ENCODE results near the gene ERC2.

Gene ERC2

GRCh38 chr3:56164436-56164835, 303.8 kb downstream of the ERC2 start:
- no peak for DNase-seq

DNA sequence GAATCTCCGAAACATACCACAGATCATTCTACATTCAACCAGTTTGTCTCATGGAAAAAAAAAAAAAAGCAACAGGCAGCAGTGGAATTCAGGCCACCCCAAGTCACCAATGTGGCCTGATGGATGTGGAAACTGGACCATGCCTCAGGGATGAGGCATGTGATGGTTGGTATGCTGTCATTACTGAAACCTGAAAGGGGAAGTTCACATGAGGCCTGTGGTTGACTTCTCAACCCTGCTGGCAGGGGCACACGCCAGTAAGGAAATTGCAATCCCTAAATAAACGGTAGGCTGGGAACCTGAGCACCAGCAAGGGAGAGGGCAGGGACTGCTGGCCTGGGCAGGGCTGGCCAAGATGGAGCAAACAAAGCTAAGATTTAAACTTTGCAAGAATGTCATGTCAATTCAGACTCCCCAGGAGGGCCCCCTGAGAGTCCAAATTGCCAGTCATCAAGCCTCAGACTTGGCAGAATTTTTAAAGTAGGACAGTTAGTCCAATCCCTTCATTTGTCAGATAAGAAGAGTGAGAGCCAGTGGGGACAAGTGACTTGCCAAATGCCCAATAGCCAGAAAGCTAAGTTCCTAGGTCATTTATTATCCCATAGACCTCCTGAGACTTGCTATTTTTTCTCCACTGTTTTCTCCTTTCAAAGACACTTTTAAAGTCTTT, 310.4 kb downstream of the ERC2 start:
- no peak for DNase-seq

DNA sequence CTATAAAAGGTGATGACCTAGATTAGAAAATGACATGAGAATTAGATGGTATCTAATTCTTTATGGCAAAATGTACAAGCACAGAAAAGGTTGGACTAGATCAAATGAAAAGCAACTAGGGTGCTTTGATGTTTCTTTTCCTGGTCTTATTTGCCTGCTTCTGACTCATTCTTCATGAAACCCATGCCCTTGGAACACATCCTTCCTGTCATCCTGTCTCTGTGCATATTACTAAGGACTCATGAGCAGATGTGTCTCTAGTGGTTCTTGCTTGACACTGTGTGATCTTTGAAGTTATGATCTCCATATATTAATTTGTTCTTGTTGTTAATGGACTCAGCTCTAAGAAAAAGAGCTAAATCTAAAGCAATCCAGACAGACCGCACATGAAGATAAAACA, 314.0 kb downstream of the ERC2 start:
- no peak for DNase-seq

GRCh38 chr3:56147354-56147753, 320.9 kb downstream of the ERC2 start:
- no peak for DNase-seq

GRCh38 chr3:56145410-56145809, 322.9 kb downstream of the ERC2 start:
- no peak for DNase-seq

- DNase-seq = no peak
These were observed 323.5 kb downstream of the ERC2 start for GRCh38 chr3:56144805-56145204.

- no peak for DNase-seq
These were observed 330.9 kb downstream of the ERC2 start for GRCh38 chr3:56137415-56137814.

DNA sequence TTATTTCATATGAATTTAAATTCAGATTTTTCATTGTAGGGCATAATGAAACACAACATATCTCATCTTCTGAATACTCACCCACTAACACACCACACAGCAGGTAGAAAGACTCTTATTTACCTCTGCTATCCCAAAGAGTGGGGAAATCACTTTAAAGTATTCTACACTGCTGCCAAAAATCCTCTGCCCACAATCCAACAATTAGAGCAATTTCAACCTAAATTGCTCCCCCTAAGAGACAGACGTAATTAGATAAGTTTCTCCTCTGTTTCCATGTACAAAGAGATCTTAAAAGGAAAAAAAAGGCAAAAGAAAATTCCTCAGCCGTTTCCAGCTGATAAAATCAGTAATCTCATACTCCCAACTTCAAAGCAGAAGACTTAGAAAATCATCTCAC, 331.8 kb downstream of the ERC2 start:
- no peak for DNase-seq

GRCh38 chr3:56135941-56136340, 332.3 kb downstream of the ERC2 start:
- no peak for DNase-seq

DNA sequence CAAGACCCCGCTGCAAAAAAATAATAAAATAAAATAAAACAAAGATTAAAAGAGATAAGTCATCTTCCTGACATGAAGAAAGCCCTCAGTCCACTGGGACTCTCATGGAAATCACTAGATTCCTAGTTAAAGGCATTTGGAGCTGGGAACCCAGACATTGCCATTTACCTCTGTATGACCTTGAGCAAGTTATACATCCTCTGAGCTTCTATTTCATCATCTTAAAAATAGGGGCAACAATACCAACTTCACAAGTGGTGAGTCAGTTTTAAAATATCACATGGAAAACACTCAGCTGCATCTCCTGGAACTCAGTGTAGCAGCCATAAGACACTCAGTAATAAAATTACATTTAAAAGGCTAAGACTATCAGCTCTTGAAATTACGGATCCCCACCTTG, 334.8 kb downstream of the ERC2 start:
- DNase-seq = no peak

DNA sequence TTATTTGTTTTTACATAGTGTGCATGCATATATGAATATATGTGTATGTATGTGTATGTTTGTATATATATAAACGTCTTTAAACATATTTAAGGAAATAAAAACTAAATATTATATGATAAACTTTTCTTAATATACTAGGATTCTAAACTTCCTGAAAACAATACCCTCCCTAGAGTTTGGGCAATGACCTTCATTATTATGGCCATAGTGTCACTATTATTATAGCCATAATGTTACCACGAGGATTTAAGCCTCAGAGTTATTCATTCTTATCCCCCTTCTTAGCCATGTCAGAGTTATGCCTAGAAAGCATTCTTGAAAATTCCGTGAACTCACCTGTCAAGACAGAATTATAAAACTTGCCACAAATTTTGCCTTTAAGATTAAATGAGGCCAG, 335.5 kb downstream of the ERC2 start:
- DNase-seq = no peak

GRCh38 chr3:56131974-56132590, 336.2 kb downstream of the ERC2 start:
- DNase-seq = no peak

- no peak for DNase-seq
These were observed 338.2 kb downstream of the ERC2 start for GRCh38 chr3:56130036-56130435.

- DNase-seq = no peak
These were observed 341.6 kb downstream of the ERC2 start for GRCh38 chr3:56126632-56127031.

DNA sequence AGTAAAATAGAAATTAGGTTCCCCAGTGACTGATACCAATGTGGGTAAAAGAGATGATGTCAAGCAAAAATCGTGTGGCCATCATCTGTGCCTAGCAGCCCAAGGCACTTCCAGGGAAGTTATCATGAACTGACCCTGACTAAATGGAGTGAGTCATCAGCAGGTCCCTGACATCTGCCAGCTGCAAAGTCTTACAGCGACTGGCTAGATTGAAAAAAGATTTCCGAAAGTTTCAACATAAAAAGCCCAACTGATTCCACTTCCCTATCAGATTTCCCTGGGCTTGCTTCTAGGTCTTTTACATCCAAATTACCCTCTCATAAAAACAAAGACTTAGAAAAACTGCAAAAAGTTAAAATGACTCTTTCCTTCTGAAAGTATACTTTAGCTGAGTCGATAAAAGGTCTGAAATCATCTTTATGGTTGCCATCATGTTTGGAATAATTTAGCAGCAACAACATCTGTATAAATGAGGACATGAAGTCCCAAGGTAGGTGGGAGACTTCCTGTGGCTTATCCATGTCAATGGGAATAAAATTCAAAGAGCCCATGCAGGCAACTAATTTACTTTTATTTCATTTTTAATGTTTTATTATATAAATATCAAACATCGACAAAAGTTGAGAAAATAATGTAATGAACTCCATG, 342.8 kb downstream of the ERC2 start:
- DNase-seq = no peak

DNA sequence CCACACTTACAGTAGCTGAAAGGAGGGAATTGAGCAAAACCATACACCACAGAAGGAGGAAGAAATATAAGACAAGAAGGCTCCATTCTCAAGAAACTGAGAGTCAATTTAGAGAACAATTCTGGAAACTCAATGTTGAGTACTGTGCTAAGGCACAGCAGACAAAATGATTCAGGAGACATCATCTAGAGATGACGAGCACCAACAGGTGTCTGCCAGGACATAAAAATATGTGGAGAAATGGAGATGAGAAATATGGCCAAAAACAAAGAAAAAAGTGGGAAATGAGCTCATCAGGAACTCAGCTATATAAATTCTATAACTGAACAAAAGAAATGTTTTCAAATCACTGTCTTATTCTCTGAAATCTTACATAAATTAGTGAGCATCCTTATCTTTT, 343.7 kb downstream of the ERC2 start:
- DNase-seq = no peak

DNA sequence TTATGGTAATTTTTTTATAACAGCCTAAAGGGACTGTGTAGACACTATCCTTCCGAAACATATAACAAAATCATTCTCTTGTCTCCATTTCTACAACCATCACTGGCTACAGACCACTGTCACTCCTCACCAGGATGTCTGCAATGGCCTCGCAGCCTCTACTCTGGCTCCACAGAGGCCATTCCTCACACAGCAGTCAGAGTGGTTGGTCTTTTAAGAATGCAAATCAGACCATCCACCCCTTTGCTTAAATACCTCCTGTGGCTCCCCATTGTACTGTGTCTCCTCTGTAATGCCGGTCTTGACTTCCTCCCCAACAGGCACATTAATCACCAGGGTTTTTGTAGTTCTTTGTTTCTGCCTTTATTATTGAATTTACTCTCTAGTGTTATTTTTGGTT, 344.8 kb downstream of the ERC2 start:
- DNase-seq = no peak

DNA sequence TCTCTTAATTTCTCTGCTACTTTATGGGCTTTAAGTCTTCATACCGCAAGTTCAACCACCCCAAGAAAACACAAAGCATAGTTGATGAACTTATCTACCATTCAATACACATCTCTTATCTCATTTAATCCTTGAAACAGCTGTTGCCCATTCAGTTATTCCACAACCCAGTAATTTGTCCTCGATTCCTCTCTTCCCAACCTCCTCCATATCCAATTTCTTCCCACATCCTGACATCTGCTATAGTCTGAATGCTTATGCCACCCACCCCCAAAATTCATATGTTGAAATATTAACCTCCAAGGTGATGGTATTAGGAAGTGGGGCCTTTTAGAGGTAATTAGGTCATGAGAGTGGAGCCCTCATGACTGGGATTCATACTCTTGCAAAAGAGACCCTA, 345.4 kb downstream of the ERC2 start:
- DNase-seq = no peak

DNA sequence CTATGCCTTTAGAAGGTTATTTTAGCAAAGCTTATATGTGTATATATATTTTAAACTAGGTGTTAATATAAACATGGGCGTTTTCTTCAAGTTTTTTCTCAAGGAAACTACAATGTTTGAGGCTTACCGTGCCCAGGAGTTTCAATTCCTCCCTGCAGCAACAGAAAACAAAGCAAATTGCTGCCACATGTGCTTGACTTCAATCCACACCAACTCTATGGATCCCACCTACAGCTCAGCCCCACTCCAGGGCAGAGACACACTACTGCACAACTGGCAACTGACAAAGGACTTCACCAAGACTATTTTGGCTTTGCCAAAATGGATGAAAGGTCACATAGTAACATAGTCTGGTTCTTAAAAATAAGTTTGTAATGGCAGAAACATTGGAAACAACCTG, 346.6 kb downstream of the ERC2 start:
- no peak for DNase-seq

DNA sequence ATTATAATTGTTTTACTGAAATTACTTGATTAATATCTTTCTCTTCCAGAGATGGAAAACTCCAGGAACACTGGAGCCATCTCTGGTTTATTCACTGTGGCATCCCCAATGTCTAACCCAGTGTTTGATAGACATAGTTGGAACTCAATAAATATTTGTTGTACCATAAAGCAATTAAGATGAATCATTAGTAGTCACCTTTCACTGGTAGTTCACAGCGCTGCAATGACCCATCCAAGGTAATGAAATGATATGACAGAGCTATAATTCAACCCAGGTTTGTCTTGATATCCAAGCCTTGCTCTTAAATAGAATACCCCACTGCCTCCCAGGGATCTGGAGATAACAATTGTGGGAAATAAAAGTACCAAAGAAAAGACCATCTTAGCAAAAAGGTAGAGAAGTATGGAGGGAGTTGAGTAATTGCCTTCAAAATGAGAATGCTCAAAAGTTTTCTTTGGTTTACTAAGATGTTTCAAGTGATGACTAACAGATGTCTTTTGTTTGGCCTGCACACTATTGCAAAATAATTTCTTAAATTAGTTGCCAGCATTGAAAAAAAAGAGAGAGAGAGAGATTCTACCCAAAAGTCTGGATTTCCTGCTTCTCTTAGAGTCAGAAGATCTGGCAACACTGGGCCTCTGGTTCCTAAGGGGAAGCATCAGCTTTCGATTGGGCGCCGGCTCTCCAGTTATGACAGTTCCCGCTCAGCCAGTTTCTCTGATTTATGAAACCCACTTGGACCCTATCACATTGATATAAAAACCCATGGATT, 348.5 kb downstream of the ERC2 start:
- no peak for DNase-seq

DNA sequence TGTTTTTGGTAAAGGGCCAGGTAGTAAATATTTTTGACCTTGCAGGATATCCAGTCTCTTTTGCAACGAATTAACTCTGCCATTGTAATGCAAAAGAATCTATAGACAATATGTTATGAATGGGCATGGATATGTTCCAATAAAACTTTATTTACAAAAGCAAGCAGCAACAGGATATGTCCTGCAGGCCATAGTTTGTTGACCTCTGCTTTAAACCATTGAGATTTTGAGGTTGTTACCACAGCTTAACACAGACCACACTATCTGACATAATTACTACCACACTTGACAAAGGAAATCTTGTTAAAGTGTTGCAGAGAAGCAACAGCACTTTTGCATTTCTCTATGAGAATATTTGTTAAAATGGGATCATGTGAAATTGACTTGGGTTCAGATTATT, 349.3 kb downstream of the ERC2 start:
- no peak for DNase-seq

DNA sequence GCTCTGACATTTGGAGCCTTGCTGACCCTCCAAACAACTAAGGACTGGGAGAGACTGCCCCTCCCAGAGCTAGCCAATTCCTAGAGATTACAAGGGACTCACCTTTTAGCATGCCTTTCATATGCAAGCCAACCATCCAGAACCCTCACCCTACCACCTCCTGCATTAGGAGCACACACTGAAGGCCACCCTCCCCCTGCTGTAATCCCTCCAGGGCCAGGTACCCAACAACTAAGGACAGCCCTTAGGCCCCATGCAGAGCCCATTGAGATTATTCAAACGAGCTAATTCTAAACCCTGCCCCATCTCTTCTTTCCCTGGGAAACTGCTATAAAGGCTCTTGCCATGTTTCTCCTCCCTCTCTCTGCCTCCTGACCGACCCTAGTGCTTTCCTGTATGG, 352.6 kb downstream of the ERC2 start:
- no peak for DNase-seq

- no peak for DNase-seq
These were observed 353.1 kb downstream of the ERC2 start for GRCh38 chr3:56115199-56115598.

GRCh38 chr3:56113908-56114307, 354.4 kb downstream of the ERC2 start:
- no peak for DNase-seq
